Kidney (tissue), 14 donors: ENCODE data around the gene ENPP1. TPM values are rescaled to one million over a fixed set of nuclear protein-coding genes. Genes with fewer than 3 reads are reported as not detected.

Experiments
- DNase-seq, 5 donors: peaks; one replicate each; pipeline ENCODE4 v3.0.0-alpha.2; 2013 to 2020
- FAIRE-seq: peaks from 2 replicates; lab custom pipeline; 2012; peaks lifted over from hg19 to GRCh38; lab: Jason Lieb, UNC
- H3K27ac ChIP-seq, 2 donors: one replicate each; pipeline ENCODE4 v1.7.0; 2013; ENCODE audit warnings: low read depth in 2 of 2, low read length in 2 of 2, inconsistent platforms in 1 of 2
- H3K27me3 ChIP-seq: one replicate; pipeline ENCODE4 v1.7.1; 2013; ENCODE audit warnings: low read length, inconsistent platforms; ENCODE audit not compliant: control insufficient read depth, insufficient read depth
- H3K36me3 ChIP-seq, 3 donors: one replicate each; pipeline versions ENCODE4 v1.7.0 to v1.7.1; 2013; ENCODE audit warnings: low read length in 3 of 3, control low read depth in 1 of 3, inconsistent platforms in 1 of 3; ENCODE audit not compliant: insufficient read depth in 3 of 3, control insufficient read depth in 2 of 3
- H3K4me1 ChIP-seq, 3 donors: one replicate each; pipeline versions ENCODE4 v1.7.0 to v1.7.1; 2013; ENCODE audit warnings: low read length in 3 of 3, inconsistent platforms in 1 of 3, low read depth in 1 of 3; ENCODE audit not compliant: control insufficient read depth in 2 of 3, insufficient read depth in 2 of 3
- H3K4me3 ChIP-seq, 3 donors: one replicate each; pipeline versions ENCODE4 v1.7.0 to v1.8.1; 2013; ENCODE audit warnings: low read length in 3 of 3, control low read depth in 1 of 3, inconsistent platforms in 1 of 3
- H3K9ac ChIP-seq, 3 donors: one replicate each; pipeline versions ENCODE4 v1.7.0 to v1.7.1; 2013; ENCODE audit warnings: low read length in 3 of 3, control low read depth in 1 of 3, inconsistent platforms in 1 of 3
- H3K9me3 ChIP-seq, 3 donors: one replicate each; pipeline versions ENCODE4 v1.7.0 to v1.7.1; 2013; ENCODE audit warnings: low read length in 3 of 3, control low read depth in 1 of 3, inconsistent platforms in 1 of 3; ENCODE audit not compliant: control insufficient read depth in 2 of 3, insufficient read depth in 1 of 3
- intact Hi-C: fragments of 100-400 bp; cut with DNase I; formaldehyde crosslinking; loops from one replicate; pipeline ENCODE4 v1.11.1; 2022
- polyA plus RNA-seq: library from polyadenylated mRNA; stranded (reverse); fragments of 350-450 nt; fragmentation: Illumina TruSeq; extraction: RNeasy Lipid Tissue Mini Kit (QIAGEN cat#74804); gene quantifications from one replicate; pipeline ENCODE4 v1.2.3, GENCODE V29; 2014; ENCODE audit warnings: low read depth, low replicate concordance; ENCODE audit not compliant: insufficient read depth
- total RNA-seq: library from RNA; stranded (reverse); fragmentation: NEBNext Ultra II Directional; extraction: Animal tissue kit (Norgen Biotek cat#: 25700); gene quantifications from one replicate; pipeline ENCODE4 v1.2.1, GENCODE V29; 2021
- TF ChIP-seq, protein P1 (sequence below): IDR thresholded peaks from 3 replicates; pipeline ENCODE4 v1.5.1; 2012; ENCODE audit warnings: mild to moderate bottlenecking, moderate library complexity, borderline replicate concordance; ENCODE audit not compliant: insufficient read depth; ENCODE audit errors: extremely low read depth
- donor health status: control.
- donor health status: control.
- donor health status: control.
- donor health status: control.
- donor health status: control.
- donor health status: DM: yes; HTN: yes; CAD: no.
- donor health status: Normal renal cell carcinoma (clear cell type).

Gene ENPP1
- total and polyA plus RNA-seq, 2 donors from 2014 or later: 3.7 to 6.5 TPM

- Histone ChIP-seq H3K27me3 (no peaks in the 10 kb centered on the region), H3K9ac (no peak overlapping the region), H3K27ac (no peak overlapping the region), H3K4me3 (no peak overlapping the region), H3K36me3 (no peaks in the 10 kb centered on the region), H3K4me1 (no peaks in the 10 kb centered on the region), H3K9me3 (no peaks in the 10 kb centered on the region)
- no peak for FAIRE-seq
- intact Hi-C loops: loop anchor here (10.0 kb wide), 1 partner anchor 222 kb away; no protein-coding TSS in a partner anchor
- DNase-seq: no peak
- TF ChIP-seq, protein P1, sequence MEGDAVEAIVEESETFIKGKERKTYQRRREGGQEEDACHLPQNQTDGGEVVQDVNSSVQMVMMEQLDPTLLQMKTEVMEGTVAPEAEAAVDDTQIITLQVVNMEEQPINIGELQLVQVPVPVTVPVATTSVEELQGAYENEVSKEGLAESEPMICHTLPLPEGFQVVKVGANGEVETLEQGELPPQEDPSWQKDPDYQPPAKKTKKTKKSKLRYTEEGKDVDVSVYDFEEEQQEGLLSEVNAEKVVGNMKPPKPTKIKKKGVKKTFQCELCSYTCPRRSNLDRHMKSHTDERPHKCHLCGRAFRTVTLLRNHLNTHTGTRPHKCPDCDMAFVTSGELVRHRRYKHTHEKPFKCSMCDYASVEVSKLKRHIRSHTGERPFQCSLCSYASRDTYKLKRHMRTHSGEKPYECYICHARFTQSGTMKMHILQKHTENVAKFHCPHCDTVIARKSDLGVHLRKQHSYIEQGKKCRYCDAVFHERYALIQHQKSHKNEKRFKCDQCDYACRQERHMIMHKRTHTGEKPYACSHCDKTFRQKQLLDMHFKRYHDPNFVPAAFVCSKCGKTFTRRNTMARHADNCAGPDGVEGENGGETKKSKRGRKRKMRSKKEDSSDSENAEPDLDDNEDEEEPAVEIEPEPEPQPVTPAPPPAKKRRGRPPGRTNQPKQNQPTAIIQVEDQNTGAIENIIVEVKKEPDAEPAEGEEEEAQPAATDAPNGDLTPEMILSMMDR: no peak
These were observed 109.0 kb downstream of the ENPP1 start for GRCh38 chr6:131916847-131917246.

- FAIRE-seq (no peak), DNase-seq (no peak)
- Histone ChIP-seq H3K27ac (no peak overlapping the region), H3K9ac (no peak overlapping the region), H3K9me3 (no peaks in the 10 kb centered on the region), H3K4me1 (no peaks in the 10 kb centered on the region), H3K27me3 (no peaks in the 10 kb centered on the region), H3K4me3 (no peak overlapping the region), H3K36me3 (no peaks in the 10 kb centered on the region)
- TF ChIP-seq, protein P1: no peak
- intact Hi-C loops: loop anchor here (10.0 kb wide), 1 partner anchor 223 kb away; no protein-coding TSS in a partner anchor
These were observed 109.5 kb downstream of the ENPP1 start for GRCh38 chr6:131917318-131917717.

GRCh38 chr6:131917763-131918649, 110.2 kb downstream of the ENPP1 start:
- DNase-seq: peak in 1 of 5 donors; percentile 25
- TF ChIP-seq, protein P1: no peak
- H3K4me3 ChIP-seq: no peak overlapping the region
- intact Hi-C loops: loop anchor here (10.0 kb wide), 1 partner anchor 223 kb away; no protein-coding TSS in a partner anchor
- no peaks in the 10 kb centered on the region for H3K27me3 ChIP-seq
- no peak overlapping the region for H3K27ac ChIP-seq
- no peak overlapping the region for H3K9ac ChIP-seq
- H3K9me3 ChIP-seq: no peaks in the 10 kb centered on the region
- H3K4me1 ChIP-seq: no peaks in the 10 kb centered on the region
- FAIRE-seq: no peak
- no peaks in the 10 kb centered on the region for H3K36me3 ChIP-seq
